D341Med (cell line): Measurements from ENCODE around the gene OFD1.

Source experiments
- DNase-seq: peaks from one replicate; pipeline ENCODE4 v3.0.0; 2012; ENCODE audit warnings: low spot score

The OFD1 gene, protein sequence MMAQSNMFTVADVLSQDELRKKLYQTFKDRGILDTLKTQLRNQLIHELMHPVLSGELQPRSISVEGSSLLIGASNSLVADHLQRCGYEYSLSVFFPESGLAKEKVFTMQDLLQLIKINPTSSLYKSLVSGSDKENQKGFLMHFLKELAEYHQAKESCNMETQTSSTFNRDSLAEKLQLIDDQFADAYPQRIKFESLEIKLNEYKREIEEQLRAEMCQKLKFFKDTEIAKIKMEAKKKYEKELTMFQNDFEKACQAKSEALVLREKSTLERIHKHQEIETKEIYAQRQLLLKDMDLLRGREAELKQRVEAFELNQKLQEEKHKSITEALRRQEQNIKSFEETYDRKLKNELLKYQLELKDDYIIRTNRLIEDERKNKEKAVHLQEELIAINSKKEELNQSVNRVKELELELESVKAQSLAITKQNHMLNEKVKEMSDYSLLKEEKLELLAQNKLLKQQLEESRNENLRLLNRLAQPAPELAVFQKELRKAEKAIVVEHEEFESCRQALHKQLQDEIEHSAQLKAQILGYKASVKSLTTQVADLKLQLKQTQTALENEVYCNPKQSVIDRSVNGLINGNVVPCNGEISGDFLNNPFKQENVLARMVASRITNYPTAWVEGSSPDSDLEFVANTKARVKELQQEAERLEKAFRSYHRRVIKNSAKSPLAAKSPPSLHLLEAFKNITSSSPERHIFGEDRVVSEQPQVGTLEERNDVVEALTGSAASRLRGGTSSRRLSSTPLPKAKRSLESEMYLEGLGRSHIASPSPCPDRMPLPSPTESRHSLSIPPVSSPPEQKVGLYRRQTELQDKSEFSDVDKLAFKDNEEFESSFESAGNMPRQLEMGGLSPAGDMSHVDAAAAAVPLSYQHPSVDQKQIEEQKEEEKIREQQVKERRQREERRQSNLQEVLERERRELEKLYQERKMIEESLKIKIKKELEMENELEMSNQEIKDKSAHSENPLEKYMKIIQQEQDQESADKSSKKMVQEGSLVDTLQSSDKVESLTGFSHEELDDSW

DNA sequence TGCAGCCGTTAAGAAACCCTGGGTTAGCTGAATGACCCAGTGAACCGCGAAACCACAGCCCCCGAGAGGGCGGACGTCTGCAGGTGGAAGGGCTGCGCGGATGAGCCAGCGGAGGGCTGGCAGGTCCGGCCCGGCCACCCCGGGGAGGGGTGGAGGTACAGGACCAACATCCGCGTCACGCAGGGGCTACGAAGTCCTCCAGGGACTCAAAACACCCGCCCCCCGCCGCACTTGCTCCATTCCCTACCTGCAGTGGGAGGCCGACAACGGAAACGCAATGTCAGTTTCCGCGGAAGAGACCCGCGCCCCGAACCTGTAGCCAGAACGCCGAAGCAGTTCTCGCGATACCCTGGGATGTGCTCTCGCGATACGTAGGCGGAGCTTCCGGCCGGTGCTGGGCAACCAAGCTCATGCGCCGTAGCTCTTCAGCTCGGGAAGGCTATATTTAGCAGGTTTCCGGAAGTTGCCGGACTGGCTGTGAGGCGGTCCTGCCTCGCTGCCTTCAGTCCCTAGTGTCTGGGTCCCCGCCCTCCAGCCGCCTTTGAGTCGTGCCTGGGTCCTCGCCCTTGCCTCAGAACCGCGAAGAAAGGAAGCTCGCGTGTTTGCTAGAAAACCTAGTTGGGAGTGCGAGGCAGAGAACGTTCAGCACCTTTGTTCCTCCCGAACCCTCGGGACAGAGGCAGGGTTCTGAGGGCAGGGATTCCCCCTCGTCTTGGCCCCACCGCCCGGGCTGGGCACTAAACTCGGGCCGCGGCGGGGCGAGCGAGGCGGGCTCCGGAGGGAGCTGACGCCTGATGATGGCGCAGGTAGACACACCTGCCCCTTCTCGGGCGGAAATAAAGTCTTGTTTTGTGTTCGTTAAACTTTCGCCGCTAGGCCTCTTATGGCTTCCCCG, at the start of gene OFD1, which contains the start of gene TRAPPC2:
TSS of gene OFD1 (plus strand) at position 471 of the 895 bp plus-strand sequence. CDS start at position 795, 324 bp downstream.
TSS of gene TRAPPC2 (minus strand) at position 343 of the 895 bp plus-strand sequence. CDS start 14,657 bp downstream, outside the sequence.
- DNase-seq: peak; percentile 91

DNA sequence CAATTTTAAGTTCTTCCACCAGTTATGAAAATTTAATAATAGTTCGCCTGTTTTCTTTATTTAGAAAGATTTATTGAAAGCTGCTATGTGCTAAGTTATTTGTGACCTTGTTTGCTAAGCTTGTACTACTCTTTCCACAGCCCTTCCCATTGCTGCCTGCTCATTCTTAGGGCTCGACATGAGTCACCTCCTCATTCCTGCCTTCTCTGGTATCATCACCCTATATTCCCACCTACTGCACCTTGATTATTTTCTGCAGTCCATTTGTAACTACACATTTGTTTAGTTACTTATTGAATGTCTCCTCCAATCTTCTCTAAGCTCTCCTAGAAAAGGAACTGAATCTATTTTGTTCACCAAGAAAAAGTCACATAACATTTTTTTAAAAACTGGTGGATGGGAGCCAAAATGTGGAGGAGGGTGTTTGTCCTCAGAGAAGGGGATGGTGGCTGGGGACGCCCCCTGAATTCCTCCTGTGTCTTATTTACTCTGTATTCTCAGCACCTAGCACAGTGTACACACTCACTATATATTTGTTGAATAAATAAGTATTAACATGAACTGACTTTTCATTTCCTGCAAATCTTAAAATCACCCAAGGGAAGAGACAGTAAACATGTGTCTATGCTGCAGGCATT, 49.3 kb upstream of the OFD1 start:
- no peak for DNase-seq

DNA sequence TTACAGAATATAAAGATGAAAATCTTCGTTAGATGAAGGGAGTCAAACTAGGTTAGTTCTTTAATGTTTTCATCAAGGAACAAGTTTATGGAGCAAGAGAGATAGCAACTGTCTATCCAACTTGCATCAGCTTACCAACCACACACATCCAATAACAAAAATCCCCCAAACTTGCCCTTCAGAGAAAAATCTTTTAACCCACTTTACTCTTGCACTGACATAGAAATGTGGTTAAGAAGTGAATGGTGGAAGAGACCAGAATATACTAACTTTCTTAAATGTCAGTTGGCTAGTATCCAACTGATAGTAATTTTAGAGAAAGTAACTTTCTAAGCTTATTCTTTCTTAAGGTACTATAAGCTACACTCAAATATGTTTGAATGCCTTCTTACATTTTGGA, 47.3 kb upstream of the OFD1 start:
- no peak for DNase-seq

DNA sequence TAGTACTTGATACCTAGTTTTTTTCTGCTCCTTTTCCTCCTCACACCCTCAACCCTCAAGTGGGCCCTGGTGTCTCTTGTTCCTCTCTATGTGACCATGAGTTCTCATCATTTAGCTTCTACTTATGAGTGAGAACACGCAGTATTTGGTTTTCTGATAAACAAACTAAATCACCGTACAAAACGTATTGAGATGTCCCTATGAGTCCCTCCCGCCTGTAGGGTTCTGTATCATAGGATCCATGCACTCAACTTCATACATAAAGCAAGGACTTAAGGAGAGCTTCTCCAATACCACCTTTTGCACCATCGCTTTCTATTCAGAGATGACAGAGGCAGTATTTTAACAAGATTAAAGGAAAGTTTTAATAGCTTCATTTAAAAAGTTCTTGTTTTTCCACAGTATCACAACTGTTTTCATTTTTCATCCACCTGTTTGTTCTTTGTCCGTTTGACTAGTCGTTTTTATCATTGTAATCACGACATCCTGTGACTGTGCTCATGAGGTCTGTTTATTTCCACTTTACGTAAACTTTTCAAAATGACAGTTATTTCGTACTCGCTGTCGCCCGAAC, 46.1 kb upstream of the OFD1 start:
- DNase-seq: no peak

- DNase-seq: peak; percentile 92
Measured at GRCh38 chrX:13688958-13689740, 45.4 kb upstream of the OFD1 start, which contains the start of gene RAB9A. RAB9A (plus strand) TSS chrX:13689128; CDS start chrX:13708747, 19,619 bp downstream.

- DNase-seq: no peak
Measured at GRCh38 chrX:13689741-13690211, 44.8 kb upstream of the OFD1 start.

DNA sequence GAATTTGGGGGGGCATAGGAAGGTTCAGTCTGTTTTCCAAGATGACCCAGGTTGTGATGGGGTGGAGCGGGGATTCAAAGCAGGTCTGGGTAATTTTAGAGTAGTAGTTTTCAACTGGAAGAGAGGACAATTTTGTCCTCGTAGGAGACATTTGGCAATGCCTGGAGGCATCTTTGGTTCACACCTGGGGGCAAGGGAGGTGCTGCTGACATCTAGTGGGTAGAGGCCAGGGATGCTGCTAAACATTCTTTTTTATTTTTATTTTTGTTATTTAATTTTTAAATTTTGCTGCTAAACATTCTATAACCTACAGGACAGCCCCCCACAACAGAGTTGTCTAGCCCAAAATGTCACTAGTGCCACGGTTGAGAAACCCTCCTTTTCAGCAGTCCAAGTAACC, 43.7 kb upstream of the OFD1 start:
- no peak for DNase-seq

GRCh38 chrX:13691841-13692371, 42.6 kb upstream of the OFD1 start:
- no peak for DNase-seq

DNA sequence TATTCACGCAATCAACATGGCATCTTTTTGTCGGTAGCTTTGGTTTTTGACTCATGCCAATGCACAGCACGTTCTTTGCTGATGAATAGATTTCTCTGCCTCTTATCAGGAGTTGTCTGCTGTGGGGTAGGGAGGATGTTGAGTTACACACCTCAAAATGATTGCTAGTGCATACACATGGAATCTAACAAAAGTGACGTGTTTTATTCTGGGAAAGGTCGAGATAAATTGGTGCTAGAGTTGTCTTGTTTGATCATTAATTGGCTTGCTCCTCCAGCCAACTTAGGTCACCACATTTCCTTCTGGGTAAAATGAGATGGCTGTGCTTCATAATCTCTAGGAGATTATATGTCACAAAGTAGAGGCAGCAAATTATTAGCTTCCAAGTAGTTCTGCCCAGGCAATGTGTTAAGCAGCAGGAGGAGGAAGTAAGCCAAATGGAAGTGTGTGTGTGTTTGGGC, 41.7 kb upstream of the OFD1 start:
- no peak for DNase-seq

DNA sequence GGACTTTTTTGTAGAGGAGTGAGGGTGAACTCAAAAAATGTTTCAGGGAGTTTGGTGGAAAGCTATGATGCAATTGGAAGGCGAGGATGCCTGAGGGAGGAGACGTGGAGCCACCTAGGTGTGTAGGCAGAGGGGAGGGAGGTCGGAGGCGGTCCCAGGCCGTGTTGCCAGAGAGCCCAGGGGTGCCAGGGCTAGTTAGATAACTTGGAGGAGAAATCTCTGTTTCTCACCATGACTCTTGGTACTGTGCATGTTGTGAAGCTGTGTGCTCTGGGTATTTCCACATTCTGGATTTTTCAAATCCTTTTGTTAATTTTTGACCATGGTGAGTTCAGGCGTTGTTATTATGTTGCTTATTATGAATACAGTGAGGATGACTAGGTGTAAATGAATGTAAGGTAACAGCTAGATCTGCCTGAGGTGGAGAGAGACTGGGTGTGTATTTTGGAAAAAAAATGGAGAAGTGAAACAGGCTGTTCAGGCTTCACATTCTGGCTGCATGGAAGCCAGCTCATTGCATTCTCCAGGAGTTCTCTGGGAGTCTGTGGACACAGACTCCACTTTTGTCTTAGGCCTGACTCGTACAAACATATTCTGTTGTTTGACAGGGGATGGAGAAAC, 41.1 kb upstream of the OFD1 start:
- DNase-seq: no peak

GRCh38 chrX:13694359-13694758, 40.2 kb upstream of the OFD1 start:
- no peak for DNase-seq

- DNase-seq: no peak
Measured at GRCh38 chrX:13694983-13695382, 39.6 kb upstream of the OFD1 start.

- DNase-seq: no peak
Measured at GRCh38 chrX:13695601-13696115, 38.9 kb upstream of the OFD1 start.

DNA sequence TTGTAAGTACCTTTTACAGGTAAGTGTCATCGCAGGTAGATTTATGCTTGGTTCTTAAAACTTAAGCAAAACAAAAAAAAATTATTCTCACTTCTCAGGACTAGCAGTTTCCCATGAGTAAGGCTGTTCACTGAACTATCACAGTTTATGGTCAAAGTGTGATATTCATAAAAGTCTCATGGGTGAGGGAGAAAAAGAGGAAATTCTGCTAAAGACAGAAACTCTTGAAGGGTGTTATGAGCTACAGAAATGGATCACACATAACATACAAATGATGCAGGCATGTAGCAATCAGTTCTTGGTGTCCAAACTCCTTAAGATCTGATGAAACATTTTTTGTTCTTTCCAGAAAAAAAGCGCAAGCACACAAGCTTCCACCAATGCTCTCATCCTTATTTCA, 37.1 kb upstream of the OFD1 start:
- DNase-seq: no peak

GRCh38 chrX:13697976-13698375, 36.6 kb upstream of the OFD1 start:
- no peak for DNase-seq

- DNase-seq: no peak
Measured at GRCh38 chrX:13698432-13698831, 36.1 kb upstream of the OFD1 start.

GRCh38 chrX:13699183-13699826, 35.2 kb upstream of the OFD1 start:
- no peak for DNase-seq

DNA sequence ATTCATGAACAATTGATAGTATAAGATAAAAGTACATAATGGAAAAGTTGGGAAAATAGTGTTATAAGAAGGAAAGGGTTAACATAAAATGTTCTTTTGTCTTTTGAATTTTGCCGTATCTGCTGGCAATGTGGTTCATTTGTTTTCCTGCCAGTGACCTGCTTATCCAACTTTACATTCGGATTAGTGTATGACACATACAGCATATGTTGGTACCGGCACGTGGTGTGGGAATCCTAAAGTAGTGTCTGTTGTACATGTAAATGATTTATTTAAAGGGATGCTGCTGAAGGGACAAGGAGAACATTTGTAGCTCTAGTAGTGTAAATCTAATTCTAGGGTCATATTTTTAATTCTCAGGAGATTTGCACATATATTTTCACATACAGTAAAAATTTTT, 34.2 kb upstream of the OFD1 start:
- no peak for DNase-seq
